GM18520 (cell line): ENCODE measurements around the gene ATF1.
A peak's percentile ranks its signal among the peaks of the same experiment; 100 is the strongest.

ENCODE experiments used
- ATAC-seq: cut with Tn5 transposase; IDR thresholded peaks from one replicate; pipeline ENCODE4 v1.9.1; 2021; ENCODE audit not compliant: unreplicated experiment

ATF1 gene

GRCh38 chr12:50763639-50764285 lies at the start of gene ATF1:
ATF1 (plus strand) TSS chr12:50764101; CDS start chr12:50780146, 16,045 bp downstream.
- ATAC-seq: peak; percentile 72

GRCh38 chr12:50715174-50715573 lies 48.7 kb upstream of the ATF1 start:
- no peak for ATAC-seq

- no peak for ATAC-seq
Observed at GRCh38 chr12:50718760-50719159, 45.1 kb upstream of the ATF1 start.

- ATAC-seq: no peak
Observed at GRCh38 chr12:50720085-50720484, 43.8 kb upstream of the ATF1 start.

GRCh38 chr12:50720501-50720900 lies 43.4 kb upstream of the ATF1 start:
- ATAC-seq: no peak

- no peak for ATAC-seq
Observed at GRCh38 chr12:50723865-50724264, 40.0 kb upstream of the ATF1 start.

GRCh38 chr12:50725011-50725942 lies 38.6 kb upstream of the ATF1 start:
- no peak for ATAC-seq

- ATAC-seq: no peak
Observed at GRCh38 chr12:50727466-50727865, 36.4 kb upstream of the ATF1 start.

GRCh38 chr12:50728417-50728816 lies 35.5 kb upstream of the ATF1 start:
- ATAC-seq: no peak

GRCh38 chr12:50728841-50729240 lies 35.1 kb upstream of the ATF1 start:
- ATAC-seq: no peak

GRCh38 chr12:50732591-50732990 lies 31.3 kb upstream of the ATF1 start:
- ATAC-seq: no peak

GRCh38 chr12:50733706-50734105 lies 30.2 kb upstream of the ATF1 start:
- ATAC-seq: no peak

GRCh38 chr12:50734409-50735263 lies 29.3 kb upstream of the ATF1 start:
- no peak for ATAC-seq

GRCh38 chr12:50739611-50740010 lies 24.3 kb upstream of the ATF1 start:
- no peak for ATAC-seq

- no peak for ATAC-seq
Observed at GRCh38 chr12:50740307-50740706, 23.6 kb upstream of the ATF1 start.

- no peak for ATAC-seq
Observed at GRCh38 chr12:50742776-50743175, 21.1 kb upstream of the ATF1 start.

GRCh38 chr12:50745861-50746260 lies 18.0 kb upstream of the ATF1 start:
- no peak for ATAC-seq

- no peak for ATAC-seq
Observed at GRCh38 chr12:50746431-50746830, 17.5 kb upstream of the ATF1 start.

GRCh38 chr12:50747817-50748216 lies 16.1 kb upstream of the ATF1 start:
- ATAC-seq: no peak

- no peak for ATAC-seq
Observed at GRCh38 chr12:50749459-50749882, 14.4 kb upstream of the ATF1 start.

- ATAC-seq: no peak
Observed at GRCh38 chr12:50750366-50750765, 13.5 kb upstream of the ATF1 start.
